T-helper 2 cell treated with Interferon-gamma antibody and Interleukin-4, amounts not matched to agents 5 μg/mL and 100 μg/mL, for 36 hours (primary cell): ENCODE results near the gene MEX3A.

Source experiments
- DNase-seq: peaks from one replicate; pipeline ENCODE4 v3.0.0; 2021; ENCODE audit warnings: low spot score
- H3K27ac Mint-ChIP-seq: one replicate; pipeline ENCODE4 v1.8.0; 2021; ENCODE audit warnings: mild to moderate bottlenecking, mixed read lengths
- H3K27me3 Mint-ChIP-seq: one replicate; pipeline ENCODE4 v1.8.0; 2021; ENCODE audit warnings: low read depth, mixed read lengths
- H3K36me3 Mint-ChIP-seq: one replicate; pipeline ENCODE4 v1.8.0; 2021; ENCODE audit warnings: low read depth, mixed read lengths
- H3K4me1 Mint-ChIP-seq: one replicate; pipeline ENCODE4 v1.8.0; 2021; ENCODE audit warnings: low read depth, mixed read lengths
- H3K4me3 Mint-ChIP-seq: one replicate; pipeline ENCODE4 v1.8.0; 2022; ENCODE audit warnings: mild to moderate bottlenecking, moderate library complexity, mixed read lengths
- H3K9me3 Mint-ChIP-seq: one replicate; pipeline ENCODE4 v1.8.0; 2021; ENCODE audit warnings: mixed read lengths

The MEX3A gene

GRCh38 chr1:156025876-156026275, 56.4 kb downstream of the MEX3A start:
- Mint-ChIP-seq H3K27me3 (peaks cover 4% of the 10 kb centered on the region), H3K36me3 (no peaks in the 10 kb centered on the region), H3K4me1 (peaks cover 10% of the 10 kb centered on the region), H3K4me3 (no peak overlapping the region), H3K9me3 (no peaks in the 10 kb centered on the region), H3K27ac (no peak overlapping the region)
- DNase-seq: peak; percentile 19

DNA sequence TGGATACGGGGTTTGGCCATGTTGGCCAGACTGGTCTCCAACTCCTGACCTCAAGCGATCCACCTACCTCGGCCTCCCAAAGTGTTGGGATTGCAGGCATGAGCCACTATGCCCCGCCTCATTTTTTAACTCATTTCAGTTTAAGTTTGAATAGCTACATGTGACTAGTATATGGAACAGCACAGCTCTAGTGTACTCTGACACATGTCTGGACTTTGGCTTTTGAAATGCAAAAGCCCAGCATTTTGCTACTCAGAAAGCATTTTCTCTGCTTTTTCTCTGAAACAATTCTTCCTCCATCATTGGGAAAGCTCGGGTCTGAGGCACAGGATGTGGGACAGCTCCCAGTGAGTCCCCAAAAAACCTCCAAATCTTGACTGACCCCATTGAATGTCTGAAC, 57.5 kb downstream of the MEX3A start:
- no peak overlapping the region for H3K4me3 Mint-ChIP-seq
- H3K4me1 Mint-ChIP-seq: peaks cover 18% of the 10 kb centered on the region
- DNase-seq: no peak
- H3K9me3 Mint-ChIP-seq: no peaks in the 10 kb centered on the region
- H3K27me3 Mint-ChIP-seq: peaks cover 4% of the 10 kb centered on the region
- H3K27ac Mint-ChIP-seq: no peak overlapping the region
- H3K36me3 Mint-ChIP-seq: peaks cover 6% of the 10 kb centered on the region
